Tibial nerve (tissue), 4 donors: Measurements from ENCODE around the gene DROSHA. TPM values are rescaled to one million over a fixed set of nuclear protein-coding genes. Genes with fewer than 3 reads are reported as not detected.

ENCODE experiments used
- DNase-seq, 2 donors: peaks; one replicate each; pipeline ENCODE4 v3.0.0-alpha.2; 2019; ENCODE audit warnings: low spot score in 2 of 2
- H3K27ac ChIP-seq, 4 donors: fragments of 200-600 bp; sonication (generic) in 3 of 4; one replicate each; pipeline ENCODE4 v1.5.1; 2017 to 2019; ENCODE audit warnings: mild to moderate bottlenecking in 1 of 4
- H3K27me3 ChIP-seq, 2 donors: fragments of 200-600 bp; sonication (generic) in 1 of 2; one replicate each; pipeline versions ENCODE4 v1.5.1 to v1.6.0; 2017 to 2019
- H3K36me3 ChIP-seq, 3 donors: fragments of 200-600 bp; sonication (generic); one replicate each; pipeline ENCODE4 v1.5.1; 2018 to 2019
- H3K4me1 ChIP-seq, 4 donors: fragments of 200-600 bp; sonication (generic) in 3 of 4; one replicate each; pipeline ENCODE4 v1.5.1; 2017 to 2019
- H3K4me3 ChIP-seq, 4 donors: fragments of 200-600 bp; sonication (generic) in 3 of 4; one replicate each; pipeline ENCODE4 v1.5.1; 2017 to 2019; ENCODE audit warnings: mild to moderate bottlenecking in 1 of 4, moderate library complexity in 1 of 4
- H3K9me3 ChIP-seq, 4 donors: fragments of 200-600 bp; sonication (generic) in 3 of 4; one replicate each; pipeline ENCODE4 v1.5.1; 2017 to 2019
- EP300 ChIP-seq, 2 donors: sonication (generic); formaldehyde crosslinking; IDR thresholded peaks; one replicate each; pipeline ENCODE4 v1.6.1; 2017; ENCODE audit warnings: antibody characterized with exemption in 2 of 2, mild to moderate bottlenecking in 1 of 2
- POLR2A ChIP-seq, 2 donors: fragments of 450-650 bp; IDR thresholded peaks; one replicate each; pipeline ENCODE4 v1.6.1; 2017; ENCODE audit warnings: antibody characterized with exemption in 2 of 2, mild to moderate bottlenecking in 2 of 2, moderate library complexity in 2 of 2
- WGBS, 2 donors: methylation state at CpG; one replicate each; pipeline ENCODE4 v1.1.5; 2018; 5-methylcytosine and 5-hydroxymethylcytosine counted together
- total RNA-seq, 4 donors: library from RNA; depleted of rRNA; stranded (reverse); fragments of >200 nt; gene quantifications; one replicate each; pipeline ENCODE4 v1.1.0, GENCODE V29; 2016
- TF ChIP-seq, protein P1 (sequence below), 5 experiments: fragments of 200-600 bp in 3 of 5; fragments of 450-650 bp in 2 of 5; sonication (generic) in 3 of 5; IDR thresholded peaks; one replicate each; pipeline ENCODE4 v1.5.1; 2016 to 2019; ENCODE audit warnings: antibody characterized with exemption in 5 of 5, mild to moderate bottlenecking in 3 of 5, moderate library complexity in 2 of 5

DROSHA gene
- total RNA-seq, 4 donors from 2014 or later, result 53.0 to 65.9 (median 59.6) TPM

GRCh38 chr5:31500256-31500655 is 31.6 kb downstream of the DROSHA start:
- no peak for DNase-seq
- WGBS, 2 donors, result 87 to 88% methylated on average over 4 of the region's 4 CpGs
- no peaks in the 10 kb centered on the region for H3K9me3 ChIP-seq
- TF ChIP-seq, protein P1, sequence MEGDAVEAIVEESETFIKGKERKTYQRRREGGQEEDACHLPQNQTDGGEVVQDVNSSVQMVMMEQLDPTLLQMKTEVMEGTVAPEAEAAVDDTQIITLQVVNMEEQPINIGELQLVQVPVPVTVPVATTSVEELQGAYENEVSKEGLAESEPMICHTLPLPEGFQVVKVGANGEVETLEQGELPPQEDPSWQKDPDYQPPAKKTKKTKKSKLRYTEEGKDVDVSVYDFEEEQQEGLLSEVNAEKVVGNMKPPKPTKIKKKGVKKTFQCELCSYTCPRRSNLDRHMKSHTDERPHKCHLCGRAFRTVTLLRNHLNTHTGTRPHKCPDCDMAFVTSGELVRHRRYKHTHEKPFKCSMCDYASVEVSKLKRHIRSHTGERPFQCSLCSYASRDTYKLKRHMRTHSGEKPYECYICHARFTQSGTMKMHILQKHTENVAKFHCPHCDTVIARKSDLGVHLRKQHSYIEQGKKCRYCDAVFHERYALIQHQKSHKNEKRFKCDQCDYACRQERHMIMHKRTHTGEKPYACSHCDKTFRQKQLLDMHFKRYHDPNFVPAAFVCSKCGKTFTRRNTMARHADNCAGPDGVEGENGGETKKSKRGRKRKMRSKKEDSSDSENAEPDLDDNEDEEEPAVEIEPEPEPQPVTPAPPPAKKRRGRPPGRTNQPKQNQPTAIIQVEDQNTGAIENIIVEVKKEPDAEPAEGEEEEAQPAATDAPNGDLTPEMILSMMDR (IDR thresholded peaks at IDR 0.05), result no peak
- TF ChIP-seq POLR2A (IDR thresholded peaks at IDR 0.05), result no peak
- TF ChIP-seq EP300 (IDR thresholded peaks at IDR 0.05), result no peak
- no peak overlapping the region for H3K4me3 ChIP-seq
- peaks cover 0 to 100% (median 15%) of the 10 kb centered on the region in 3 donors for H3K36me3 ChIP-seq
- H3K27me3 ChIP-seq, result no peaks in the 10 kb centered on the region
- H3K4me1 ChIP-seq, result no peaks in the 10 kb centered on the region
- no peak overlapping the region for H3K27ac ChIP-seq

GRCh38 chr5:31496891-31497290 is 35.0 kb downstream of the DROSHA start:
- no peaks in the 10 kb centered on the region for H3K4me1 ChIP-seq
- WGBS, 2 donors, result 93 to 100% methylated on average over 2 to 6 of the region's 6 CpGs
- H3K27me3 ChIP-seq, result no peaks in the 10 kb centered on the region
- no peak overlapping the region for H3K4me3 ChIP-seq
- H3K36me3 ChIP-seq, result peaks cover 0 to 100% (median 22%) of the 10 kb centered on the region in 3 donors
- H3K9me3 ChIP-seq, result no peaks in the 10 kb centered on the region
- no peak overlapping the region for H3K27ac ChIP-seq
- no peak for DNase-seq
- TF ChIP-seq, protein P1 (IDR thresholded peaks at IDR 0.05), result no peak
- TF ChIP-seq EP300 (IDR thresholded peaks at IDR 0.05) (no peak), POLR2A (IDR thresholded peaks at IDR 0.05) (no peak)

- peaks cover 0 to 97% (median 22%) of the 10 kb centered on the region in 3 donors for H3K36me3 ChIP-seq
- 68 to 90% methylated on average over 2 of the region's 2 CpGs for WGBS, 2 donors
- TF ChIP-seq POLR2A (IDR thresholded peaks at IDR 0.05), result no peak
- no peak for TF ChIP-seq EP300 (IDR thresholded peaks at IDR 0.05)
- TF ChIP-seq, protein P1 (IDR thresholded peaks at IDR 0.05), result no peak
Measured at GRCh38 chr5:31496301-31496700, 35.6 kb downstream of the DROSHA start.

DNA sequence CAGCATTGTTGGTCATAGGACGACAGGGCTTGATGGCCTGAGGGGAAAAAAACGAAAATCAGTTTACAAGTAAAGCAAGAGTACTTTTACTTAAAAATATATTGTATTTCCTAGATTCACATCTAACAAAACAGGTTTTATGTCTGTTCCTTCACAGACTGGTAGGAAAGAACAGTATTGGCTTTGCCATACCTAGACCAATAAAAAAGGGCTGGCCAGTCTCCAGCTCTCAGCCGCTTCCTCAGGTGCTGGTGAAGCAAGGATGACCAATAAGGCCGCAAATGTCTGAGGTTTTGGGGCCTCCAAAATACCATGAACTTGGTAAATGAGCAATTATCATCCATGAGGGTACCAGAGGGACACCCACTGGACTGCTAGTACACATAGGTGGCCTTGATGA is 36.6 kb downstream of the DROSHA start:
- no peaks in the 10 kb centered on the region for H3K27me3 ChIP-seq
- peaks cover 0 to 92% (median 22%) of the 10 kb centered on the region in 3 donors for H3K36me3 ChIP-seq
- TF ChIP-seq, protein P1 (IDR thresholded peaks at IDR 0.05), result no peak
- TF ChIP-seq POLR2A (IDR thresholded peaks at IDR 0.05) (no peak), EP300 (IDR thresholded peaks at IDR 0.05) (no peak)
- no peak overlapping the region for H3K4me3 ChIP-seq
- H3K27ac ChIP-seq, result no peak overlapping the region
- 88 to 92% methylated on average over 4 of the region's 4 CpGs for WGBS, 2 donors
- DNase-seq, result no peak
- no peaks in the 10 kb centered on the region for H3K9me3 ChIP-seq
- no peaks in the 10 kb centered on the region for H3K4me1 ChIP-seq

More at GRCh38 chr5:31496301-31496700, 35.6 kb downstream of the DROSHA start:
- no peak overlapping the region for H3K27ac ChIP-seq
- H3K4me3 ChIP-seq, result no peak overlapping the region
- H3K4me1 ChIP-seq, result no peaks in the 10 kb centered on the region
- no peaks in the 10 kb centered on the region for H3K27me3 ChIP-seq
- DNase-seq, result no peak
- no peaks in the 10 kb centered on the region for H3K9me3 ChIP-seq

DNA sequence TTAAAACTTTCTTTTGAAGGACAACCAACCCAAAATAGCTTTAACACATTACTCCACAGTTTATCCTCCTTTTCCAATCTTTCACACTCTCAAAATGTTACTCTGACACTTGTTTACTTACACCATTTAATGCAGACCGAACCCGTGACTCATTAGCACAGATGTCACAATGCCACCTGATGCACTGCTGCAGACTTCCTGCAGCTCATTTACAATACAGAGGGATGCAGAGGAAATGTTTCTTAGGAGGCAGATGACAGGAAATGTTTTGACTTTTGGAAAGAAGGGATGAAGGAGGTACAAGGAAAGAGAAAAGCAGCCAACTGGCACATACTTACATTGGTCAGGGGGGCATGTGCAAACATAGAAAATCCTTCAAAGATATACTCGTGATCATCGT is 39.0 kb downstream of the DROSHA start:
- DNase-seq, result no peak
- H3K36me3 ChIP-seq, result peaks cover 0 to 89% (median 18%) of the 10 kb centered on the region in 3 donors
- H3K27me3 ChIP-seq, result no peaks in the 10 kb centered on the region
- WGBS, 2 donors, result 82 to 85% methylated on average over 4 of the region's 4 CpGs
- H3K4me1 ChIP-seq, result no peaks in the 10 kb centered on the region
- no peak overlapping the region for H3K4me3 ChIP-seq
- H3K27ac ChIP-seq, result no peak overlapping the region
- TF ChIP-seq POLR2A (IDR thresholded peaks at IDR 0.05) (no peak), EP300 (IDR thresholded peaks at IDR 0.05) (no peak)
- TF ChIP-seq, protein P1 (IDR thresholded peaks at IDR 0.05), result no peak
- no peaks in the 10 kb centered on the region for H3K9me3 ChIP-seq
